Esophagus muscularis mucosa (tissue), 2 donors: ENCODE data around the gene C16orf54.

Source experiments
- EP300 ChIP-seq: sonication (generic); formaldehyde crosslinking; IDR thresholded peaks from one replicate; pipeline ENCODE4 v1.6.1; 2017; ENCODE audit warnings: antibody characterized with exemption
- POLR2A ChIP-seq: fragments of 450-650 bp; IDR thresholded peaks from one replicate; pipeline ENCODE4 v1.6.1; 2017; ENCODE audit warnings: antibody characterized with exemption, moderate library complexity, mild to moderate bottlenecking, low read depth

DNA sequence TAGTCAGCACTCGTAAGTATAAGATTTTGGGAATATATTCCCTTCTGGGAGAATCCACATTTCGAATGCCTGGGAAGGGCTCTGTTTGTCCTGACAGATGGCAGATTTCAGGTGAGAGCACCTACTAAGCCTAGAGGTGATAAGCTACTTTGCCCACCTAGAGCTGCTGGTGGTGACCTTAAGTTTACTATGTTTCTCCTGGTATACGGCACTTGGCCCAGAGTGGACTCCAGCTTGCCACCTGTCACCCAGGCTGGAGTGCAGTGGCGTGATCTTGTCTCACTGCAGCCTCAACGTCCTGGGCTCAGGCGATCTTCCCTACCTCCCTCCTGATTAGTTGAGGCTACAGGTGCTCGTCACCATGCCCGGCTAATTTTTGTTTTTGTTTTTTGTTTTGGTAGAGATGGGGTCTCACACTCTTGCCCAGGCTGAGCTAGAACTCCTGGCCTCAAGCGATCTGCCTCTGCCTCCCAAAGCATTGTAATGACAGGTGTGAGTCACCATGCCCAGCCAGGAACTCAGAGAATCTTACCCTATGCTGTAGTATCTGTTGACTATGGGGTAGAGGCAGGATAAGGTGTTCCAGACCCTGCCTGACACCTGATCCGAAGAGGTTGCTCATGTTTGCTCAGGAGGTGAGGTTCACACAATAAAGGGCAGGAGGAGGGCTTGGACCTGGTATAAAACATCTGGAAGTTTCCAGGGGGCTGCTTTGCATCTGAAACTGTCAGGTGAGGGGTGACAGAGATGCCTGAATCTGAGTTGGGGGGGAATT, 32.0 kb upstream of the C16orf54 start, which contains the start of gene ZG16:
- TF ChIP-seq EP300, result no peak
- no peak for TF ChIP-seq POLR2A
